Measurements from ENCODE around the gene CFLAR.
"Not testable (repeated sequence)": the region's sequence is repeated elsewhere in the genome, so short reads cannot be mapped to it uniquely, and the experiment has no call there.

The CFLAR gene

DNA sequence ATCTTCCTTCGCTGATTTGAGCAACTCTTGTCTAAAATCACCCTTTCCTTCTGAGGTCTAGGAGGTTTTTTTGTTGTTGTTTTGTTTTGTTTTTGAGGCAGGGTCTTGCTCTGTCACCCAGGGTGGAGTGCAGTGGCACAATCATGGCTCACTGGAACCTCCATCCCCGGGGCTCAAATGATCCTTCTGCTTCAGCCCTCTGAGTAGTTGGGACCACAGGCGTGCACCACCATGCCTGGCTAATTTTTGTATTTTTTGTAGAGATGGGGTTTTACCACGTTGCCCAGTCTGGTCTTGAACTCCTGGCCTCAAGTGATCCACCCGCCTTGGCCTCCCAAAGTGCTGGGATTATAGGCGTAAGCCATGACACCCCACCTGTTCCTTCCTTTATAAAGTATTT is 68.3 kb downstream of the CFLAR start:
- not testable (repeated sequence) for FAIRE-seq

DNA sequence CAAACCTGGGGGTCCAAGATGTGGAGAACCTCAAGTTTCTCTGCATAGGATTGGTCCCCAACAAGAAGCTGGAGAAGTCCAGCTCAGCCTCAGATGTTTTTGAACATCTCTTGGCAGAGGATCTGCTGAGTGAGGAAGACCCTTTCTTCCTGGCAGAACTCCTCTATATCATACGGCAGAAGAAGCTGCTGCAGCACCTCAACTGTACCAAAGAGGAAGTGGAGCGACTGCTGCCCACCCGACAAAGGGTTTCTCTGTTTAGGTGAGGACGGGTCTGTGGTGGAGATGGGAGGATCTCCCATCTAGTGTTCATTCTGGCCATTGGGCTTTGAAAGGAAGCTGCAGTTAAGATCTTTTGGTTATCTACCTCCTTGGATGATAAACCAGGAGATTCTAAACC is 69.9 kb downstream of the CFLAR start:
- no peak for FAIRE-seq

DNA sequence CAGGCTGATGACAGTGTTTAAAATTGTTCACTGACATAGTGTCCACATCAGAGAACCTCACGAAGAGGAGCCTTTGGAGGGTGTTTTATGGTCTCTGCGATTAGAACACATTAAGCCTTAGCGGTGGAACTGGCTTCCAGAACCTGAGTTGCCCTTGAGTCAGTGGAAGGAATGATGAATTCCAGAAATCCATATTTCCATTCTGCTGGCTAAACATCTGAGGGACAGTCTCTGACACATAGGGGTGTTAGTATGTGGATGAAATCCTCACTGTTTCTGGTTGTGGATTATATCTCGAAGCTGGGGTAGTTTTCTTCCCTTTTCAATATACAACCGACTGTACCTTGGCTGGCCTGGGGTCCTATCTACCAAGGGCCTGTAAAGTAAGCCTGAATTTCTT is 71.0 kb downstream of the CFLAR start:
- FAIRE-seq: no peak

DNA sequence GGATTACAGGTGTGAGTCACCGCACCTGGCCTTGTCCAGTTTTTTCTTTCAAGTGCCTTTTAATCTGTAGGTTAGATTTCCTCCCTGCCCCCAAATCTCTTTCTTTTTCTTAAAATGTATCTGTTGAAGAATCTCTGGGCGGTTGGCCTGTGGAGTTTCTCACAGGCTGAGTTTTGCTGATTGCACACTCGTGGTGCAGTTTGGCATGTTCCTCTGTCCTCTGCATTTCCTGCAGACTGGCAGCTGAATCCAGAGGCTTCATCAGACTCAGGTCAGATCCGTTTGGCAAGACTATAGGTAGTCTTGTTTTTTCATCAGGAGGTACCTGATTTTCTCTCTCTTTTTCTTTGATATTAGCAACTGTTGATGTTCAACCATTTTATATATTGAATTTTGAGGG is 72.5 kb downstream of the CFLAR start:
- no peak for FAIRE-seq

DNA sequence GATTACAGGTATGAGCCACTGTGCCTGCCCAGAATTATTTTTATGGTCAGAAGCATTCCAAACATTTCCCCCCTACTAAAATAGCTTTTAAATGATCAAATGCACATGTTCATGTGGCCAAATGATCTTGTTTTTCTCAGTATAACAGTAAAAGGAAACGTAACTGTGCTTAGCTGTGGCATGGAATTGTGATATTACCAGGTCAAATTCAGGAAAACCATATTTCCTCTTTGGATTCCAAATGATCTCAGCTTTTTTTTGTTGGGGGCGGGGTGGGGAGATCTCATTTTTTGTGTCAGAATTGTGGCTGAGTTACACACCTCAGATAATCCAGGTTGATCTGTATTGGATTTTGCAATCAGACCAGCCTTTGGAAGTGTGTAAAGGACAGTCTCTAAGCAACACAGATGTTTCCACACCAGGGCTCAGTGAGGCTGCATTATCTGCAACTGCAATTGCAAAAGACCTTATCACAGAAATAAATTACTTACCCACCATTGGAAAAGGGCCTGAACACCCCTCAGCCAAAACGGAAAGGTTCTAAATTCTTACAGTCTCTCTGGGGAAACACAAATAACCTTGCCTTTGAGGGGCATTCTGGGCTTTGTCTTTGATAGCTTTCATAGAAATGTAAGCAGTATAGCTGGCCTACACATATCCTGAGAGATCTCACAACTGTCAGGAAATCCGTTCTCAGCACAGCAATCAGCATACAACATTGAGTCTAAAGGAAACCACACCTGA is 75.3 kb downstream of the CFLAR start:
- FAIRE-seq: no peak

DNA sequence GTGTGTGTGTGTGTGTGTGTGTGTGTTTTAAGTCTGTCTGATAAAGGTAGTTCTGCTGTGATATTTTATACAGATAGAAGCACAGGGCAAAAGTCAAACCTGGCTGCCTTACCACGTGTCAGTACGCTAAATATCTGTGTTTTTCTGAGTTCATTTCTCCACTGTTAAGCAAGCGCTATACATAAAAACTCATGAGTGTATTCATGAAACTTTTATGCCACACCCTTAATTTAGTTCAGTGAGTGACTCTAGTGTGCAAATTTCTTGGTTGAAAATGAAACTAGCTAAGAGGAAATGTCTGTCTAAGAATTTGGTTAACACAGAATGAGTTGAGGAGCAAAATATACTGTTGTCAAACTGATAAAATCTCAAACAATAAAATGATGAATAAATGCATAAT is 78.1 kb downstream of the CFLAR start:
- no peak for FAIRE-seq

DNA sequence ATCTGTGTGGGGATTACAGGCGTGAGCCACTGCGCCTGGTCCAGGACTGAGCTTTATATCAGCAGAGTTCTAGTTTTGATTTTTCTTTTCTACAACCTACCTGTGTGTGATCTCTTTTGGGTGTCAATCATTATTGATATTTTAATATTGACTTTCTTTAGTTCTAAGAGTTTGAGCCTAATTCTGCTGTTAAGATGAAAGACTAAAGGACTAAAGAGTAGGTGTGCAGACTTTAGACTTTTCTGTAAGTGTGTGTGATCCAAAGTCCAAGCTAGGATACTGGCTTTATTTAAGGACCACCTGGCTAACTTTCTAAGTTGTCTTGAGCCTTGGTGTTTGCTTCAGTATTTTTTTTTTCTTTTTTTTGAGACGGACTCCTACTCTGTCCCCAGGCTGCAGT is 79.4 kb downstream of the CFLAR start:
- FAIRE-seq: no peak

DNA sequence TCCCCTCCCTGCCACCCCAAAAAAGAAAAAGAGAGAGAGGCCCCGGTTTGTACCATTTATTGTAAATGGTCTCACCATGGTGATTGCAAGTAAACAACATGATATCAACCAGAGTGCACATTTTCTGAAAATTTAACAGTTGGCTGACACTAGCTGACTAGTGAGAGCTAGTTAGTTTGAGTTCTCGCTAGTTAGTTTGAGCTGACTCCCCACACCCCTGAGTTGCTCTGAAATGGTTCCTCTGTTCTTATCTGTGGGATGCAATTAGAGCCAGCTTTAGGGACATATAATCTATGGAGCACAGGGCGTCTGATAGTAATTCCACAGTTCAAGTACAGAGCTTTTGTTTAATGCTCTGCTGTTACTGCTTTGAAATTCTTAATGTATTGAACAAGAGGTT is 80.0 kb downstream of the CFLAR start:
- no peak for FAIRE-seq

DNA sequence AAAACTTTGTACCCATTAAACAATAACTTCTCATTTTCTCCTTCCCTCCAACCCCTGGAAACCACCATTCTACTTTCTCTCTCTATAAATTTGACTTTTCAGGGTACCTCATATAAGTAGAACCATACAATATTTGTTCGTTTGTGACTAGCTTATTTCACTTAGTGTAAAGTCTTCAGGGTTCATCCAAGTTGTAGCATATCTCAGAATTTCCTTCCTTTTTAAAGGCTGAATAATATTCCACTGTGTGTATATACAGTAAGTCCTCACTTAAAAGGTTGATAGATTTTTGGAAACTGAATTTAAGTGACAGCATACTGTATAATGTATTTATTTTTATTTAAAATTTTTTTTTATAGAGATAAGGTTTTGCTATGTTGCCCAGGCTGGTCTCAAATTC is 80.8 kb downstream of the CFLAR start:
- FAIRE-seq: no peak

DNA sequence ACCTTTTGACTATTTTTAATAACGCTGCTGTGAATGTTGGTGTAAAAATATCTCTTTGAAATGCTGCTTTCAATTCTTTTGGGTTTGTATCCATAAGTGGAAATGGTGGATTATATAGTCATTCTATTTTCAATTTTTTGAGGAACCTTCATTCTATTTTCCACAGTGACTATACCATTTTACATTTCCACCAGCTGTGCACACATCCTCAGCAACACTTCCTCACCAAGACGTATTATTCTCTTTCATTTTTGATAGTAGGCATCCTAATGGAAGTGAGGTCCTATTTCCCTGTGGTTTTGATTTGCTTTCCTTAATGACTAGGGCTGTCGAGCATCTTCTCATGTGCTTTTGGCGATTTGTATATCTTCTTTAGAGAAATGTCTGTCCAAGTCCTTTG is 81.8 kb downstream of the CFLAR start:
- FAIRE-seq: no peak

DNA sequence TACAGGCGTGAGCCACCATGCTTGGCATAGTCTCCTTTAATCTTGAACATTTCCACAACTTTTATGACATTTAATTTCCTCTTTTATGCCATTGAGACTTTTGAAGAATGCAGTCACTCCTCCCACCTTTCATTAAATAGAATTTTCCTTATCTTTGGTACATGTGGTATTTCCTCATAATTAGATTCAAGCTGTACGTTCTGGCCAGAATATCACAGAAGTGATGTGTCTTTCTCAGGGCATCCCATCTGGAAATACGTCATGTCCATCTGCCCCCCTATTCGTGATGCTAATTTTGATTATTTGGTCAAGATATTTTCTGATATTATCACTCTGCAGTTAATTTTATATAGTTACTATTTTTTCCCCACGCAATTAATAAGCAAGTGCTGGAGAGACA is 83.9 kb downstream of the CFLAR start:
- FAIRE-seq: no peak

DNA sequence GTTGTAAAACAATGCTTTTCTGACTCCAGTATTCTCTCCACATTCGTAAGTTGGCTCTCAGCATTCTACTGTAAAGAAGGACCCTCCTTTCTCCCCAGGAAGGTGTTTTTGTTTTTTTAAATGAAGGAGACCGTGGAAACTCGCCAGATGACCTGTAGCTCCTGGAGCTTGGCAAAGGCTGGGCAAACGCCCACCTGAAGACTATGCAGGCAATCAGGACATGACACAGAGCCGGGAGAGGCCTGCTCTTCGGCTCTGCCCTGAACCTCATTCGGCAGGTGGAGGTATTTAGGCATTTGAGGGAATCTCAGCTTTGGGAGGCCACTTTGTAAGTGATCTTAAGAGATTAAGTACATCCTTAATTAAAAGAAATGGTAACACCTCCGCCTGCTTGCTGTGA is 84.4 kb downstream of the CFLAR start:
- no peak for FAIRE-seq

DNA sequence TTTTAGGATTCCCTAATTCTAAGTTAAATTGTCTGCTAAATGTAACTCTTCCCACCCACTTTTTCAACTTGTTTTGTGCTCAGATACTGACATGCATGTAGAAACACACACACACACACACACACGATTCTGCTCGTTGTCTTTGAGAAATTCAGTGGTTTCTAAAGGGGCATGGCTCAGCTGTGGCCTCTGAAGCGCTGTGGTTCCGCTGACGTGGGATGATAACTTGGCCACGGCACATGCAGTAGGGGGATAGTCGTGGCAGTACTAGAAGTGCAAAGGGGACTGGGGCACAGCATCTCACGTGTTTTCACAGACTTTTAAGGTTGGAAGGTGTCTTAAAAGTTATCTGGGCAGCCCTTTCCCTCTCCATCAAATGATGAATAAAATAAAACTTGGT is 85.4 kb downstream of the CFLAR start:
- no peak for FAIRE-seq

DNA sequence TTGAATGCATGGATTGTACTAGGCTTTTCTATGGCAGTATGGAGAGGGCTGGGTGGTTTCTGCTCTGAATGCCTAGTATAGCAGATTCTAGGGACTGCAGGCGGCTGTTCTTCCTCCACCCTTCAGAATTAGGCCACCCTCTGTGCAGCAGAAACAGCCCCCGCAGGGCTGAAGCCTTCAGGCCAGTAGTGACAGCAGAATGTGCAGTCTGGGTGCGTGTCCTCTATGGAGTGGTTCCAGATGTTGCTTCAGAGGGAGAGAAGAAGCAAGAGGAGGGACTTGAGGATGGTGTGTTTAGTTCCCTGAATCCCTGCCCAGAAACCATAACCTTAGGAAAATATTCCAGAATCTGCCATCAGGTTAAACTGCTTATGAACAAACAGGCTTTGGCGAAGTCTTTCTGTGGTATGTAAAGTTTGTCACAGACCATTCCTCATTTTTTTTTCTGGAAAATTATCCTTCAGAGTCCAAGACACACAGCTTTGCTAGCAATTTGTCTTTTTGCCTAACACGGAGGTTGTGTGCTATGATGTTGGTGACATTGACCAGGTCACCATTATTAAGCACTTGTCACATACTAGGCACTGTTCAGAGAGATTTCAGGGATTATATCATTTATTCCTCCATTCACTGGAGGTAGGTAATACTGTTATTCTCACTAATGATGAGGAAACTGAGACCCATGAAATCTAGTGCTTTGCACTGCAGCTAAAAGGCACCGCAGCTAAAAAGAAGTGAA is 88.1 kb downstream of the CFLAR start:
- FAIRE-seq: no peak

DNA sequence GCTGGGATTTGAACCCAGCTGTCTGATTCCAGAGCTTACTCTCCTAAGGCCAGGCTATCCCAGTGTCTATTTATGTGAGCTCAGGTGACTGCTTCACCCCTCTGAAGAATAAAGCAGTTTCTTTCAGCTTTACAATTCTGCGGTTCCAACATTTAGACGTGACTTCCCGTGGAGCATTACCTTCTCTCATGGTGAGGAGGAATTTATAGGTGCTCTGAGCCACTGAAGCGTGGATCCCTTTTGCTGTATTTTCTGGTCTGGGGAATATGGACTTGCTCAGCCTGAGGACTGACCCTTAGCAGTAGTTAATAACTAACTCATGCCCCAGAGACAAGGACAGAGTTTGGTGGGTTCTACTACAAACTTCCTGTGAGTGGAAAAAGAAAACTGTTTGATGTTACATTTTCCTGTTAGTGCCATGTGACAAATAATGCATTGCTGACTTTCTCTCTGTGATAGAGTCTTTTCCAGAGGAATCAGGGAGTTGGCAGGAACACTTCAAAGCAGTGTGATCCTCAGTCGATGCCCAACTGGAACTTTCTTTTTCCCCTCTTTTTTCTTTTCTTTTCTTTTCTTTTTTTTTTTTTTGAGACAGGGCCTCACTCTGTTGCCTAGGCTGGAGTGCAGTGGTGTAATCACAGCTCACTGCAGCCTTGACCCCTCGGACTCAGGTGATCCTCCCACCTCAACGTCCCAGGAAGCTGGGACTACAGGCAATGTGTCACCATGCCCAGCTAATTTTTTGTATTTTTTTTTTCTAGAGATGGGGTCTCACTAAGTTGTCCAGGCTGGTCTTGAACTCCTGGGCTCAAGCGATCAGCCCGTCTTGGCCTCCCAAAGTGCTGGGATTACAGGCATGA is 88.9 kb downstream of the CFLAR start:
- no peak for FAIRE-seq

DNA sequence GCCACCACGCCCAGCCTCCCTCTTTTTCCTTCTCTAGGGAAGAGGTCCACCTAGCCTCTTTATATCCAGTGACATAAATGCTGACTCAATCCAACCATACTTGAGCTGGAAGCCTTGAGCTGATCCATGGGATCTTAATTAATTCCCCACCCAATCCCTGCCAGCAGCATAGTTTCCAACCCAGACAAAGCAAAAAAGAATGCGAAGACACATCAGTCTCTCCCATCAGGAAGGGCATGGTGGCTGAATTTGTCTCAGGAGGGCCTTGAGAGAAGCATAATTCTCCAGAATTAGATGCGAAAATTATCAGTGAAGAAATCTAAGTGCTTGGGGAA is 89.5 kb downstream of the CFLAR start:
- no peak for FAIRE-seq

DNA sequence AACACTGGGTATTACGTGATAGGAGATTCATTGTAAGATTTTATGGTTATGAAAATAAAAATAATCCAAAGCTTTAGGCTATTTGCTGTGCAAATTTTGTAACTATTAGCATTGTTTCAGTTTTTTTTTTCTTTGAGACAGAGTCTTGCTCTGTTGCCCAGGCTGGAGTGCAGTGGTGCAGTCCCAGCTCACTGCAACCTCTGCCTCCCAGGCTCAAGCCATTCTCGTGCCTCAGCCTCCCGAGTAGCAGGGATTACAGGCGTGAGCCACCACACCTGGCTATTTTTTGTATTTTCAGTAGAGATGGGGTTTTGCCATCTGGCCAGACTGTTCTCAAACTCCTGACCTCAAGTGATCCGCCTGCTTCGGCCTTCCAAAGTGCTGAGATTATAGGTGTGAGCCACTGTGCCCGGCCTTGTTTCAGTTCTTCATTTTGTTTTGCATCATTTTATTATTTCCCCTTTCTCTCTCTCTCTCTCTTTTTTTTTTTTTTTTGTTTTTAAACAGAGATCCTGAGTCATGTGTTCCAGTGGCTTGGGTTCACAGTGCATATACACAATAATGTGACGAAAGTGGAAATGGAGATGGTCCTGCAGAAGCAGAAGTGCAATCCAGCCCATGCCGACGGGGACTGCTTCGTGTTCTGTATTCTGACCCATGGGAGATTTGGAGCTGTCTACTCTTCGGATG is 92.7 kb downstream of the CFLAR start:
- FAIRE-seq: no peak

DNA sequence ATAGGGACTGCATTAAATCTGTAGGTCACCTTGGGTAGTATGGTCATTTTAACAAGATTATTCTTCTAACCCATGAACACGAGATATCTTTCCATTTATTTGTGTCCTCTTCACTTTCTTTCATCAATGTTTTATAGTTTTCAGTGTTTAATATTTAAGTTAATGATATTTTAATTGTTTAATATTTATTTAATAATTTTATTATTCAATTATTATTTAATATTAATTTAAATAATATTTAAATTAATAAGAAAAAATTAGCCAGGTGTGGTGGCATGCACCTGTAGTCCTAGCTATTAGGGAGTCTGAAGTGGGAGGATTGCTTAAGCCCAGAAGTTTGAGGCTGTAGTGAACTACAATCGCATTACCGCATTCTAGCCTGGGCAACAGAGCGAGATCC is 100.0 kb downstream of the CFLAR start:
- no peak for FAIRE-seq

DNA sequence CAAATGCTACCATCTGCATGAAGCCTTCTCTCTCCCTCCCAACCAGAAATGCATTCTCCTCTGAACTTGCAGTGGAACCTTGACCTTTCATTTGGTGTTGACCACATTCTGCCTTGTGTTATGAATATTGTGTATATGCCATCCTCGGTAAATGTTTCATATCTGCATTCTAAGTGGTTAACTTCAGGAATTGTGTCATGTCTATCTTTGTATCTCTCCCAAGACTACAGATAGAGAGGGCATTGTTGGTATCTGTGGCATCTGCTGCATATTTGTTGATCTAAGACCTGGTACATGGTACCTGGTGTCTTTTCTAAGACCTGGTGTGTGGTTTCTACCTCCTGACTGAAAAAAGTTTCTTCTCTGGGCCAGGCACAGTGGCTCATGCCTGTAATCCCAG is 101.0 kb downstream of the CFLAR start:
- no peak for FAIRE-seq

DNA sequence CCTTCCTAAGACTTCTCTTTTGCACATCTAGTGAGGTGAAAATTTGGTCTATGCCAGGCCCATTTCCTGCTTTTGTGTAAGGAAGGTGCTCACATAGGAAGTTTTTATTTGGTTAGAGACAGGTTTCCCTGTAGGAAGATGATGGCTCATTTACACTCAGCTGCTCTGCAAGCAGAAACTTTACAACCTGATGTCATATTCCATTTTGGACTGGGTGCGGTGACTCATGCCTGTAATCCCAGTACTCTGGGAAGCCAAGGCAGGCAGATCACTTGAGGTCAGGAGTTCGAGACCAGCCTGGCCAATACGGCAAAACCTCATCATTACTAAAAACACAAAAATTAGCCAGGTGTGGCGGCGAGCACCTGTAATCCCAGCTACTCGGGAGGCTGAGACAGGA is 102.8 kb downstream of the CFLAR start:
- no peak for FAIRE-seq

DNA sequence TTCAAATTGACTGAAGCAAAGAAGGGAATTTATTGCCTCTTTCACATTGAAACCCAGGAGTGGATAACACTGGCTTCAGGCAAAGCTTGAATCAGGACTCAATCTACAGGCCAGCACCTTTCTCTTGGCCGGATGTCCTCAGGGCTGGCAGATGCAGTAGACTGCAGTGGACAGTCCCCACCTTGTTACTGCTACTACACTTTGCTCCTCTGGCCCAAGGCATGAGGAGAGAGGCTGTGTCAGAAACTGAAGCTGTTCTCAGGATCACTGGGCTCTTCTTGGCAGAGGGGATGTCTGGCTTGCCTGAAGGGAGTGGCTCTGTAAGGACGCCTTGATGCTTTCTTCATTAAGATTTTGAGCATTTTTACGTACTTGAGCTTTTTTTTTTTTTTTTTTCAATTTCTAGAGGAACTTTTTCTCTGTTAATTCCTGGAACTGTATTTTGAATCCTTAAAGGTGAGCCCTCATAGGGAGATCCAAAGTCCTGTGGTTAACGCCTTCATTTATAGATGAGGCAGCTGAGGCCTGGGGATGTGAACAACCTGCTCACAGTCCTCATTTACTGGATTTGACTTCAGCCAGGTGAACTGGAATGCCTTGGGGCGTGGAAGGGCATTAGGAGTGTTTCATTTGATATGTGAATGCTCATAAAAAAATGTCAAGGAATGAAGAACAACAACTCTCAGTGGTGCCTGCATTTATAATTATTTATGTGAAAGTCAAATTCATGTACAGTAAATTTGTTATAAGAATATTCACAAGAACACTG is 103.5 kb downstream of the CFLAR start:
- no peak for FAIRE-seq

DNA sequence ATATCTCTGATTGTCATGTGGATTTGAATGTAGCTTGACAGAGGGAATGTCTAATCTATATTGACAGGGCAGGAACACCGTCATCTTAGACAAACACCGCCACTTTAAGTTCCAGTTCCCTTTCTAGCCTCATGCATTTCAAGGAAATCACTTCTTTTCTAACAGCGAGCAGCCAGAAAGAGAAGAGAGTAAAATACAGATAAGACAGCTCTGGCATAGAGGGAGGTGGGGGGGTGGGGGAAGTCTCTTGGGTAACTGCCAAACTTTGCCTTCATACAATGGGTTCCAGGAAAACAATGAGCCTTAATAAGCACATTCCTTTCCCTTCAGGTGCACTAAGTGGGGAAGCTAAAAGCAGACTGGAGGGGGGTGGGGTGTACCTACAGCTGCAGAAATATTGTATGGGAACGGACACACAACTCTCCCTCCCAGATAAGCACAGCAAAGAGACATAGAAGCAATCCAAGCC is 104.2 kb downstream of the CFLAR start:
- no peak for FAIRE-seq

Data from TTC549 (cell line).